Epithelial cell of proximal tubule (primary cell): Measurements from ENCODE around the gene ALCAM. TPM values are rescaled to one million over a fixed set of nuclear protein-coding genes. Genes with fewer than 3 reads are reported as not detected.

Experiments
- DNase-seq: peaks from one replicate; pipeline ENCODE4 v3.0.0-alpha.2; 2011; ENCODE audit warnings: low read depth
- H3K4me3 ChIP-seq: 2 replicates; pipeline ENCODE4 v1.5.1; 2011; ENCODE audit warnings: low read depth, mild to moderate bottlenecking, low read length
- total RNA-seq: library from RNA; depleted of rRNA; stranded (reverse); fragments of >200 nt; gene quantifications from 2 replicates; pipeline ENCODE4 v1.2.3, GENCODE V29; 2015
- TF ChIP-seq, protein P1 (sequence below): conservative IDR thresholded peaks from 2 replicates; pipeline ENCODE4 v1.5.1; 2012; ENCODE audit warnings: low read depth, mild to moderate bottlenecking, low read length

The ALCAM gene
- total RNA-seq, 1 donor from 2014 or later = 121 TPM

DNA sequence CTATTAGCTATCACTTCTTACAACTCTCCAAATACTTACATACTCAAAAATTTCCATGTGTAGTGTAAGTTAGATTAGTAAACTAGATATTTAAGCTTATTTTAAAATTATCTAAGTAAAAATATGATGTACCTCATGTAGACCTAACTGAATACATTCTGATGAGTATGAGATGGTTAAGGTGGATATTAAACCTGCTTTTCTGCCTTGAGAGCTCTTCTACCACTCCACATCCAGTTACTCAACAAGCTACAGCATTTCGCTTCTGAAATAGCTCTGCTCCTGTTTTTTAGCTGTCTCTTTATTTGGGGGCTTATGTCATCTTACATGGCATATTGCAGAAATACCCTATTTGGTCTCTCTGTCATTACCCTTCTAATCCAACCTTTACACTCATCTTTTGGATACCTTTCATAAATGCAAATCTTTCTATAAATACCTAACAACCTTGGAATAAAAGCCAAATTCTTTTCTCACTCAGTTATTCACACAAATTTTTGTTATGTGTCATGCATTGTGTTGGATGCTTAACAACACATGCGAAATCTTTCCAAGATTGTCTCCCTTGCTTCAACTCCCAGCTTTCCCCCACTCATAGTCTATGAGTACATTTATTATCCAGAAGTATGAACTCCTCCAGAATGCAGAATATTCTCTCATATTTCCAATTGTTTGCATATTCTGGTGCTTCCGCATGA is 92.0 kb downstream of the ALCAM start:
- DNase-seq = no peak
- no peak overlapping the region for H3K4me3 ChIP-seq
- TF ChIP-seq, protein P1, sequence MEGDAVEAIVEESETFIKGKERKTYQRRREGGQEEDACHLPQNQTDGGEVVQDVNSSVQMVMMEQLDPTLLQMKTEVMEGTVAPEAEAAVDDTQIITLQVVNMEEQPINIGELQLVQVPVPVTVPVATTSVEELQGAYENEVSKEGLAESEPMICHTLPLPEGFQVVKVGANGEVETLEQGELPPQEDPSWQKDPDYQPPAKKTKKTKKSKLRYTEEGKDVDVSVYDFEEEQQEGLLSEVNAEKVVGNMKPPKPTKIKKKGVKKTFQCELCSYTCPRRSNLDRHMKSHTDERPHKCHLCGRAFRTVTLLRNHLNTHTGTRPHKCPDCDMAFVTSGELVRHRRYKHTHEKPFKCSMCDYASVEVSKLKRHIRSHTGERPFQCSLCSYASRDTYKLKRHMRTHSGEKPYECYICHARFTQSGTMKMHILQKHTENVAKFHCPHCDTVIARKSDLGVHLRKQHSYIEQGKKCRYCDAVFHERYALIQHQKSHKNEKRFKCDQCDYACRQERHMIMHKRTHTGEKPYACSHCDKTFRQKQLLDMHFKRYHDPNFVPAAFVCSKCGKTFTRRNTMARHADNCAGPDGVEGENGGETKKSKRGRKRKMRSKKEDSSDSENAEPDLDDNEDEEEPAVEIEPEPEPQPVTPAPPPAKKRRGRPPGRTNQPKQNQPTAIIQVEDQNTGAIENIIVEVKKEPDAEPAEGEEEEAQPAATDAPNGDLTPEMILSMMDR = no peak

DNA sequence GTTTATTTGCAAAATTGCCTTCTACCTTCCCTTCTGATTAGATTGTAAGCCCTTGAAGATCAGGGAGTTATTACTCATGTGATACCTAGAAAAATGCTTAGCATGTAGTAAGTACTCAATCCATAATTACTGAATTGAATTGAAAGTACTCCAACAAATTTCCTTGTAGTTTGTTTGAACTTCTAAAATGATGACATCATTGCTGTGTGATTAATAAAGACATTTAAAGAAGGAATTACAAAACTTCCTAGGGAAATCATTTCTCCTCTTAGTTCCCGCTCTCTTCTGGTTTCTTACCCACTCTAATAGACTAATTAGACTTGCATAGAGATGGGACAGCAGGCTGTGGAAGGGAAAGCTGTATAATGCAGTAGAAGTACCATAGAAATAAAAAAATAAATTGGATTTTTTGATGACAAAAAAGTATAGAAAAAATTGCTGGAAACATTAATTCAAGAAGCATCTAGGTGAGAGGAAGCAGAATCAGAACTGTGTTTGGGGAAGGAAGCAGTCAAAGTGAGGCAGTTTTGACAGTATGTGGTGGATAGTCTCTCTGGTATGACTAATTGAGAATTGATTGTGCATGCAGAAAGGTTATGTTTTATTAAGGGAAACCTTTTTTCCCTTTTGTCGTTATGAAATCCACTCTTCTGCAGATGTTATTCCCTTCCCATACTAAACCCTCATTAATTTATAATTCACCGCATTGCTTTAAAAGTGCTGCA is 93.0 kb downstream of the ALCAM start:
- TF ChIP-seq, protein P1 = no peak
- DNase-seq = no peak

DNA sequence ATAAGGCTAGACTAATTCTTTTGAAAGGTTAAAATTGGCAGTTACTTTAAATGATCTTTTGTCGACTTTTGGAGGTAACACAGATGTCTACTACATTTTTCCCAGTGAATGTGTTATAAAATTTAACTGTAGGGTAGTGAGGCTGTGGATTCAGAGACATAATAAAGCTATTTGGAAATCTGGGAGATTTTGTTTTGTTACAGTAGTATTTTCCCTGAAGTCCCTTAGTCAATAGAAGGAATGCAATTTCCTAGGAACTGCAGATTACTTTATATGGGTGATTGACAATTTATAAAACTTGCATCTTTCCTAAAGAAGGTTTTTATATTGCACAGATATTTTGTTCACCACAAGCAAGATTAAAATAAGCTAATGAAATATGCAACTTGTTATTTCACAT is 96.9 kb downstream of the ALCAM start:
- H3K4me3 ChIP-seq = no peak overlapping the region
- DNase-seq = no peak
- TF ChIP-seq, protein P1 = no peak

More for the DNA sequence above, 93.0 kb downstream of the ALCAM start:
- H3K4me3 ChIP-seq = no peak overlapping the region

DNA sequence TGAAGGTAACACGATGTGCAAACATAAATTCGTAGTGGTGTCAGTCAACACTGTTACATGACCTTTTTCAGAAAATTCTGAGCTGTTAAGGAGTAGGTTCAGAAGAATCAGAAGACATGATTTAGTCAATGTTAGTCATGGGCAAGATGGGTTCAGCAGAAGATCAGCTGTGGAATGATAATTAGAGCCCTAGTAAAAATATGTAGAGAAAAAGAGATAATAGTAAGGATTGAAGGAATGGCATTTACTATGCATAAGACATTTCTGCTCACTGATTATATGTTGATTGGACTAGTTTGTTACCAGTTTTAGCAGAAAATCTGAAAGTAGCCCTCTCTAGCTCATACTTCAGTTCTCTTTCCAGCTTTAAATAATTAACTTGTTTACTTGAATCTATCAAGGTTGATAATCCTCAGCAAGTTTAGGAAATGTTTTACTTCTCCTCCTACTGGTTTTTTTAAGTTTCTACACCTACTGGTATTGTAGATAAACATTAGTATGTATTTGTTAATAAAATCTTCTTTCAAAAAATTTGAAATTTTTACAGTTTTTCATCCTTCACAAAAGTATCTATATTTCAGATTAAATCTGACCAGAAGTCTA is 98.6 kb downstream of the ALCAM start:
- TF ChIP-seq, protein P1 = no peak
- no peak for DNase-seq
- H3K4me3 ChIP-seq = no peak overlapping the region

DNA sequence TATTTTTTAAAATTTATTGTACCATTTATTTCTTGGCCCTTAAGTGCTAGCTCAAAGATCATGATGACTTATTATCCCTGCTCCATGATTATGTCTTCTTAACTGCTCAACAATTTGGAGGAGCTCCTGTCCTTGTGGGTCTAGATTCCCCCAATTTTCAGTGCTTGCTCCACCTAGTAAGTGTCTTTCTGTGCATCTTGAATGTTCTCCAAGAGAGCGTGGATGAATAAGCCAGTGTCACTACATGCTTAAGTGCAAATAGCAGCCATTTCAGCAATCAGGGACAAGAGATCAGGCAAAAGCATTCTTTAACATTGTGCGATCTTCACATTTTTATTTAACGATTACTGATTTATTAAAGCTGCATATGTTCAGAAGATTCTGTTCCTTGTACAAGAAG is 99.4 kb downstream of the ALCAM start:
- no peak overlapping the region for H3K4me3 ChIP-seq
- DNase-seq = no peak
- TF ChIP-seq, protein P1 = no peak

DNA sequence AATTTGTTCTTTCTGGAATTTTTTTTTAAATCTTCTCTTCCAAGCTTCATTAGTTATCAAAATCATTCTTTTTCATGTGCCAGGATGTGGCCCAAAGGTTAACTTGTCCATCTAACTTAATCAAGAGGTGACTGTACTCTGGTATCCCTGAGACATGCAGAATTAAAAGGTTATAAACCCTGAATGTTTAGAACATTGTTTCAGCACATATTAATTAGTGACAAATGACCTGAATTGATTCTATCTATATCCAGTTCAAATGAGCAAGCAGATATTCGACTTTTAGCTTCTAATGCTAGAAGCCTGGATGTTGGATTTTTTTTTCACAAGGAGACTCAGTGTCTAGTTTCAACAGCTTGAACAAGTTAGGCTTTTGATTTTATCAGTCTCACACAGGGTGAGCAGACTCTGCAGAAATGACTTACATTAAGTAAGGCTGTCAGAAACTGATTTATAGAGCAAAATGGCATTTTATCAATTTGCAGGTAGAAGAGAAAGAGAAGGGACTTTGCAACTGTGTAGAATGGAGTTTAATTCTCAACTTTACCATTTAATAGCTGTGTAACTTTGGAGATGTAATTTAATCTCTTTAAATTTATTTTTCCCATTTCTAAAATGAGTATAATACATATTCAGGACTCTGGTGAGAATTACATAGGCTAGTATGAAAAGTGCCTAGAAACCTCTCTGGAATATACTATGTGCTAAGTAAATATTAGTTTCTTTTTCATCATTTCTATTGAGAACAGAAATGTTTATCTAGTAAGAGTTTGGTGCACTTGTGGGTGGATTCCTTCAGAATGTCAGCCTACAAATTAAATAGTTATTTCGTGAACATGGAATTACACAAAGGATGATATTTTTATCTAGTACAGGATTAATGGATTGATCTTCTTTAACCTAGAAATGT is 100.0 kb downstream of the ALCAM start:
- no peak for DNase-seq
- TF ChIP-seq, protein P1 = no peak
- no peak overlapping the region for H3K4me3 ChIP-seq
